Measurements from ENCODE around the gene STAT4.

STAT4 gene

DNA sequence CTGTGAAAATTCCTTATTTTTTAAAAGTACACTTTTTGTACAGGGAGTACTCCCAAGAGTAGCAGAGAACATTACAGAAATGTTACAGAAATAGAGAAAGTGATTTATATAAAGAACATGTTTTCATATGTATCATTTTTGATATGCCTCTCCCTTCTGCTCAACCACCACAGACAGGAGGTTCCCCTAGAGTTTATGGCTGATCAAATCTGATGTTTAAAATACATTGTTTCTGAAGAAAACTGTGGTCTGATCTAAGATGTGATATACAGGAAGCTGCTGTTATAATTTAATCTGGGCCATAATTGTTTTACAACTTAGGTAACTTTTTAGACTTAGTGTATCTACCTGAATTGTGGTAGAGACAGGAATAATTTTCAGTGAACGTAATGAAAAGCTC lies 37.0 kb downstream of the STAT4 start:
- DNase-seq (ENCODE audit: insufficient read length, low spot score) (no peak), FAIRE-seq (no peak)
- TF ChIP-seq, protein P1, sequence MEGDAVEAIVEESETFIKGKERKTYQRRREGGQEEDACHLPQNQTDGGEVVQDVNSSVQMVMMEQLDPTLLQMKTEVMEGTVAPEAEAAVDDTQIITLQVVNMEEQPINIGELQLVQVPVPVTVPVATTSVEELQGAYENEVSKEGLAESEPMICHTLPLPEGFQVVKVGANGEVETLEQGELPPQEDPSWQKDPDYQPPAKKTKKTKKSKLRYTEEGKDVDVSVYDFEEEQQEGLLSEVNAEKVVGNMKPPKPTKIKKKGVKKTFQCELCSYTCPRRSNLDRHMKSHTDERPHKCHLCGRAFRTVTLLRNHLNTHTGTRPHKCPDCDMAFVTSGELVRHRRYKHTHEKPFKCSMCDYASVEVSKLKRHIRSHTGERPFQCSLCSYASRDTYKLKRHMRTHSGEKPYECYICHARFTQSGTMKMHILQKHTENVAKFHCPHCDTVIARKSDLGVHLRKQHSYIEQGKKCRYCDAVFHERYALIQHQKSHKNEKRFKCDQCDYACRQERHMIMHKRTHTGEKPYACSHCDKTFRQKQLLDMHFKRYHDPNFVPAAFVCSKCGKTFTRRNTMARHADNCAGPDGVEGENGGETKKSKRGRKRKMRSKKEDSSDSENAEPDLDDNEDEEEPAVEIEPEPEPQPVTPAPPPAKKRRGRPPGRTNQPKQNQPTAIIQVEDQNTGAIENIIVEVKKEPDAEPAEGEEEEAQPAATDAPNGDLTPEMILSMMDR (IDR thresholded peaks at IDR 0.05; ENCODE audit: insufficient read depth, missing control alignments), result no peak

- no peak for FAIRE-seq
Measured at GRCh38 chr2:191112448-191112901, 38.3 kb downstream of the STAT4 start.

GRCh38 chr2:191109888-191110287 lies 40.9 kb downstream of the STAT4 start:
- DNase-seq (ENCODE audit: insufficient read length, low spot score), result no peak
- TF ChIP-seq, protein P1 (IDR thresholded peaks at IDR 0.05; ENCODE audit: insufficient read depth, missing control alignments), result no peak
- FAIRE-seq, result no peak

More at GRCh38 chr2:191112448-191112901, 38.3 kb downstream of the STAT4 start:
- TF ChIP-seq, protein P1 (IDR thresholded peaks at IDR 0.05; ENCODE audit: insufficient read depth, missing control alignments), result no peak
- no peak for DNase-seq (ENCODE audit: insufficient read length, low spot score)

- TF ChIP-seq, protein P1 (IDR thresholded peaks at IDR 0.05; ENCODE audit: insufficient read depth, missing control alignments), result no peak
- DNase-seq (ENCODE audit: insufficient read length, low spot score), result no peak
- FAIRE-seq, result no peak
Measured at GRCh38 chr2:191108331-191108730, 42.5 kb downstream of the STAT4 start.

DNA sequence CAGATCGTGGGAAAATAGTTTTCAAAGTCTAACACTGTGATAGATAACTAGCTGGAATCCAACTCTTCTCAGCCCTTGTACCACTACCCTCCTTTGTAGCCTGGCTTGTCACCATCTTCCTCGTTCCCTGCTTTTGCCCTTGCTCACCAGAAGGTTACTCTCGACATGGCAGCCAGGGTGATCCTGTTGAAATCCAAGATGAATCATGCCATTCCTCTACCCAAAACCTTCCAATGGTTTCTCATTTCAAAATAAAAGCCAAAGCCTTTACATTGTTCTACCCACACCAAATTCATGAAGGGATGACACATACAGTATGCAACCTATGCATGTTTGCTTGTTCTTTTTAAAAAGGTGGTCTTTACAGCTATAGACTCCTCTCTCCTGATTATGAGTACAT lies 45.7 kb downstream of the STAT4 start:
- DNase-seq (ENCODE audit: insufficient read length, low spot score) (no peak), FAIRE-seq (no peak)
- TF ChIP-seq, protein P1 (IDR thresholded peaks at IDR 0.05; ENCODE audit: insufficient read depth, missing control alignments), result no peak

GRCh38 chr2:191103774-191104173 lies 47.0 kb downstream of the STAT4 start:
- no peak for FAIRE-seq

DNA sequence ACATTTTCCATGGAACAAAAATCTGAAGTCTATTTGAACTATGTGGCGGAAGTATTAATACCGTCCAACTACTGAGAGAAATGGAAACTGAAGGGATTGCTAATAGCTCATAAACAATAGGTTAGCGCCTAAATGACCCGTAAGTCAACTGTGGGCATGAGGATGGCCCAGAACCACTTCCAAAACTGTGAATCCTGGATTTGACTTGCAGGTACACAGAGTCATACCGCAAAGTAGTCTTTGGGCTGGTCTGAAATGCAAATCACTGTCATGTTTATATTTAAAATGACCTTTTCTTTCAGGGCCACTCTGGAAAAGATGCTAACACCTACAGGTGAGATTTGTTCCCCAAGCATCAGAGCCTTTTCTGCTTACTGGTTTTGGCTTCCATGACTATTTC lies 50.6 kb downstream of the STAT4 start:
- DNase-seq (ENCODE audit: insufficient read length, low spot score) (no peak), FAIRE-seq (no peak)

More at GRCh38 chr2:191103774-191104173, 47.0 kb downstream of the STAT4 start:
- TF ChIP-seq, protein P1 (IDR thresholded peaks at IDR 0.05; ENCODE audit: insufficient read depth, missing control alignments), result no peak
- no peak for DNase-seq (ENCODE audit: insufficient read length, low spot score)

More for the DNA sequence above, 50.6 kb downstream of the STAT4 start:
- TF ChIP-seq, protein P1 (IDR thresholded peaks at IDR 0.05; ENCODE audit: insufficient read depth, missing control alignments), result no peak
